Renal pelvis (tissue), 4 donors: Measurements from ENCODE around the gene CSTF3. TPM values are rescaled to one million over a fixed set of nuclear protein-coding genes. Genes with fewer than 3 reads are reported as not detected.
A peak's percentile ranks its signal among the peaks of the same experiment; 100 is the strongest.
"Not testable (repeated sequence)": the region's sequence is repeated elsewhere in the genome, so short reads cannot be mapped to it uniquely, and the experiment has no call there.

Experiments used
- DNase-seq: peaks from one replicate; pipeline ENCODE4 v3.0.0-alpha.2; 2013
- polyA plus RNA-seq, 3 donors: library from polyadenylated mRNA; unstranded; fragments of 120-200 nt; gene quantifications; one replicate each; pipeline ENCODE4 v1.2.1, GENCODE V29; 2013; ENCODE audit not compliant: insufficient read length in 3 of 3

CSTF3 gene
- polyA plus RNA-seq, 3 donors, result 58.1 to 62.7 (median 62.3) TPM

- DNase-seq, result no peak
Observed at GRCh38 chr11:33177676-33178336, 16.5 kb upstream of the CSTF3 start.

GRCh38 chr11:33176760-33177159 lies 15.5 kb upstream of the CSTF3 start:
- not testable (repeated sequence) for DNase-seq

- no peak for DNase-seq
Observed at GRCh38 chr11:33172996-33173395, 11.7 kb upstream of the CSTF3 start.

- DNase-seq, result no peak
Observed at GRCh38 chr11:33172345-33172744, 11.1 kb upstream of the CSTF3 start.

GRCh38 chr11:33171251-33171650 lies 10.0 kb upstream of the CSTF3 start:
- no peak for DNase-seq

- no peak for DNase-seq
Observed at GRCh38 chr11:33168709-33169200, 7.5 kb upstream of the CSTF3 start.

GRCh38 chr11:33162831-33163230 lies 1.6 kb upstream of the CSTF3 start:
- no peak for DNase-seq

GRCh38 chr11:33160587-33160986 lies 693 bp downstream of the CSTF3 start:
- DNase-seq, result no peak

- DNase-seq, result peak; percentile 58
Observed at GRCh38 chr11:33160136-33160535, 1.1 kb downstream of the CSTF3 start.

- not testable (repeated sequence) for DNase-seq
Observed at GRCh38 chr11:33159378-33159867, 1.9 kb downstream of the CSTF3 start.

- no peak for DNase-seq
Observed at GRCh38 chr11:33158596-33159275, 2.5 kb downstream of the CSTF3 start.

- no peak for DNase-seq
Observed at GRCh38 chr11:33157103-33158027, 3.9 kb downstream of the CSTF3 start.

- DNase-seq, result no peak
Observed at GRCh38 chr11:33151399-33151798, 9.9 kb downstream of the CSTF3 start.

- DNase-seq, result no peak
Observed at GRCh38 chr11:33147559-33147958, 13.7 kb downstream of the CSTF3 start.

- DNase-seq, result no peak
Observed at GRCh38 chr11:33135768-33136443, 25.4 kb downstream of the CSTF3 start.

GRCh38 chr11:33135216-33135615 lies 26.1 kb downstream of the CSTF3 start:
- peak; percentile 34 for DNase-seq

GRCh38 chr11:33134276-33134675 lies 27.0 kb downstream of the CSTF3 start:
- no peak for DNase-seq

- DNase-seq, result no peak
Observed at GRCh38 chr11:33133761-33134160, 27.5 kb downstream of the CSTF3 start.

- DNase-seq, result no peak
Observed at GRCh38 chr11:33132510-33132909, 28.8 kb downstream of the CSTF3 start.

GRCh38 chr11:33128739-33129138 lies 32.5 kb downstream of the CSTF3 start:
- DNase-seq, result no peak

GRCh38 chr11:33125611-33126010 lies 35.7 kb downstream of the CSTF3 start:
- no peak for DNase-seq

GRCh38 chr11:33125025-33125424 lies 36.3 kb downstream of the CSTF3 start:
- DNase-seq, result no peak
